Effector CD4-positive, alpha-beta T cell (primary cell): ENCODE measurements around the gene FOXC1.

ENCODE experiments used
- DNase-seq: peaks from one replicate; pipeline ENCODE4 v3.0.0-alpha.2; 2020

The FOXC1 gene

GRCh38 chr6:1645466-1646185 is 35.9 kb downstream of the FOXC1 start:
- no peak for DNase-seq

GRCh38 chr6:1651362-1651761 is 41.6 kb downstream of the FOXC1 start:
- DNase-seq: no peak

GRCh38 chr6:1652842-1653241 is 43.1 kb downstream of the FOXC1 start:
- no peak for DNase-seq

- no peak for DNase-seq
These were observed 44.3 kb downstream of the FOXC1 start for GRCh38 chr6:1654054-1654453.

GRCh38 chr6:1657116-1657770 is 47.5 kb downstream of the FOXC1 start:
- DNase-seq: no peak

GRCh38 chr6:1657771-1658165 is 48.1 kb downstream of the FOXC1 start:
- no peak for DNase-seq

GRCh38 chr6:1658212-1659005 is 48.7 kb downstream of the FOXC1 start:
- DNase-seq: no peak

GRCh38 chr6:1659816-1660215 is 50.1 kb downstream of the FOXC1 start:
- no peak for DNase-seq

GRCh38 chr6:1662534-1662933 is 52.8 kb downstream of the FOXC1 start:
- no peak for DNase-seq
